WI38 (cell line): ENCODE data around the gene ZNF226.
"Not testable (repeated sequence)": the region's sequence is repeated elsewhere in the genome, so short reads cannot be mapped to it uniquely, and the experiment has no call there.

Source experiments
- H3K4me3 ChIP-seq: 2 replicates; pipeline ENCODE4 v1.5.1; 2011; ENCODE audit warnings: low read depth, mild to moderate bottlenecking, control low read depth, low read length
- TF ChIP-seq, protein P1 (sequence below): IDR thresholded peaks from 2 replicates; pipeline ENCODE4 v1.5.1; 2012; ENCODE audit warnings: low read depth, mild to moderate bottlenecking, control low read depth, low read length

Gene ZNF226

DNA sequence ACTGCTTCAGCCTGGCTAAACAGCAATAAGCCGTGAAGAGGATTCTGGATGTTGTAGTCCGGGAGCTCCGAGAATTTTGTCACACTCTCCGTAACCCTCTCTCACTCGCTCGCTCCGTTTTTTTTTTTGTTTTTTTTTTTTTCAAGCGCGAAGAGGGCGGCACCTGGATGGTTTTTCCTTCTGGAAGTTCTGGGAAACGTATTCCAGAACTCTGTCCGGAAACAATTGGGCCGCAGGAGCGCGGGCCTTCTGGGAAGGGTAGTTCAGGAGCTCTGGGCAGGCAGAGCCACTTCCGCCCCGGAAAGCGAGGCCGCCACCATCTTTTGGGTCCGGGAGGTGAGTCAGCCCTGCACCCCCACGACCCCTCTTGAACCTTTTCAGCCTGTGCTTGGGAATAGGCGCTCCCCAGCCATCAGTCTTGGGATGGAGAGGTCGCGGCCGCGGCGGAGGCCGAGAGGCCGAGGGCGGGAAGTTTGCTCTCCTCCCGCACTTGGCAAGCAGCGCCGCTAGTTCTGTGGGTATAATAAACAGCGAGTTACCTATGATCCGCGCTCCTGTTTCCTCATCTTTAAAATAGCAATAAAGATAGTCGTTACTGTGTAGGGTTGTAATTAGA lies 47.5 kb downstream of the ZNF226 start, which contains the start of gene ZNF227:
ZNF227 (plus strand) TSS at position 283 of the 616 bp plus-strand sequence. CDS start 5,261 bp downstream, outside the sequence.
- peak within 1 kb of the TSS; percentile 83 for H3K4me3 ChIP-seq
- TF ChIP-seq, protein P1, sequence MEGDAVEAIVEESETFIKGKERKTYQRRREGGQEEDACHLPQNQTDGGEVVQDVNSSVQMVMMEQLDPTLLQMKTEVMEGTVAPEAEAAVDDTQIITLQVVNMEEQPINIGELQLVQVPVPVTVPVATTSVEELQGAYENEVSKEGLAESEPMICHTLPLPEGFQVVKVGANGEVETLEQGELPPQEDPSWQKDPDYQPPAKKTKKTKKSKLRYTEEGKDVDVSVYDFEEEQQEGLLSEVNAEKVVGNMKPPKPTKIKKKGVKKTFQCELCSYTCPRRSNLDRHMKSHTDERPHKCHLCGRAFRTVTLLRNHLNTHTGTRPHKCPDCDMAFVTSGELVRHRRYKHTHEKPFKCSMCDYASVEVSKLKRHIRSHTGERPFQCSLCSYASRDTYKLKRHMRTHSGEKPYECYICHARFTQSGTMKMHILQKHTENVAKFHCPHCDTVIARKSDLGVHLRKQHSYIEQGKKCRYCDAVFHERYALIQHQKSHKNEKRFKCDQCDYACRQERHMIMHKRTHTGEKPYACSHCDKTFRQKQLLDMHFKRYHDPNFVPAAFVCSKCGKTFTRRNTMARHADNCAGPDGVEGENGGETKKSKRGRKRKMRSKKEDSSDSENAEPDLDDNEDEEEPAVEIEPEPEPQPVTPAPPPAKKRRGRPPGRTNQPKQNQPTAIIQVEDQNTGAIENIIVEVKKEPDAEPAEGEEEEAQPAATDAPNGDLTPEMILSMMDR = no peak

DNA sequence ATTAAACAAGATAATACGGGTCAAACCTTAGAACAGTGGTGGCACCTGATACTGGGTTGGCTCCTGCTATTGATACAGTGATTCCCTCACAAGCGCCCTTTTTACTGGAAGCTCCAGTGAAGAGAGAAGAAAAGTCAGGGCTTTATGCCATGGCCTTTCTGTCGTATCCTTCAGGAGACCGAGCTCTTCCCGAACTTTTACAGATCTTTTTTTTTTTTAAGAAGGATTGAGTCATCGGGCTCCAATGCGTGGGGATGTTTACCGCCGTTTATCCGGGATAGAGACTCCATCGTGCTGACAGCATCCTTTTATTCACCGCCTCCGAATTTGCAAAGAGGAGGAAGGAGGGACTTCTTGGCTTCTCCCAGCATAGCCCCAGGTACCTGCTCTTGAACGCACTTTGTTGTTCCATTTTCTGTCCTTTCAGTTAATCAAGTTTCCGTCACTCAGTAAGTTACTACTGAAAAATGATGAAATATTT lies 48.0 kb downstream of the ZNF226 start:
- TF ChIP-seq, protein P1 = no peak
- peak overlapping the region; percentile 83 for H3K4me3 ChIP-seq

DNA sequence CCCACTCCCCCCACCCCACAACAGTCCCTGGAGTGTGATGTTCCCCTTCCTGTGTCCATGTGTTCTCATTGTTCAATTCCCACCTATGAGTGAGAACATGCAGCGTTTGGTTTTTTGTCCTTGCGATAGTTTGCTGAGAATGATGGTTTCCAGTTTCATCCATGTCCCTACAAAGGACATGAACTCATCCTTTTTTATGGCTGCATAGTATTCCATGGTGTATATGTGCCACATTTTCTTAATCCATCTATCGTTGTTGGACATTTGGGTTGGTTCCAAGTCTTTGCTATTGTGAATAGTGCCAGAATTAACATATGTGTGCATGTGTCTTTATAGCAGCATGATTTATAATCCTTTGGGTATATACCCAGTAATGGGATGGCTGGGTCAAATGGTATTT lies 55.0 kb downstream of the ZNF226 start:
- H3K4me3 ChIP-seq = not testable (repeated sequence)

DNA sequence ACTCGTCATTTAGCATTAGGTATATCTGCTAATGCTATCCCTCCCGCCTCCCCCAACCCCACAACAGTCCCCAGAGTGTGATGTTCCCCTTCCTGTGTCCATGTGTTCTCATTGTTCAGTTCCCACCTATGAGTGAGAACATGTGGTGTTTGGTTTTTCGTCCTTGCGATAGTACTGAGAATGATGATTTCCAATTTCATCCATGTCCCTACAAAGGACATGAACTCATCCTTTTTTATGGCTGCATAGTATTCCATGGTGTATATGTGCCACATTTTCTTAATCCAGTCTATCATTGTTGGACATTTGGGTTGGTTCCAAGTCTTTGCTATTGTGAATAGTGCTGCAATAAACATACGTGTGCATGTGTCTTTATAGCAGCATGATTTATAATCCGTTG lies 55.9 kb downstream of the ZNF226 start:
- not testable (repeated sequence) for H3K4me3 ChIP-seq

DNA sequence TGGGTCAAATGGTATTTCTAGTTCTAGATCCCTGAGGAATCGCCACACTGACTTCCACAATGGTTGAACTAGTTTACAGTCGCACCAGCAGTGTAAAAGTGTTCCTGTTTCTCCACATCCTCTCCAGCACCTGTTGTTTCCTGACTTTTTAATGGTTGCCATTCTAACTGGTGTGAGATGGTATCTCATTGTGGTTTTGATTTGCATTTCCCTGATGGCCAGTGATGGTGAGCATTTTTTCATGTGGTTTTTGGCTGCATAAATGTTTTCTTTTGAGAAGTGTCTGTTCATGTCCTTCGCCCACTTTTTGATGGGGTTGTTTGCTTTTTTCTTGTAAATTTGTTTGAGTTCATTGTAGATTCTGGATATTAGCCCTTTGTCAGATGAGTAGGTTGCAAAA lies 56.4 kb downstream of the ZNF226 start:
- H3K4me3 ChIP-seq = not testable (repeated sequence)
